M059J (cell line): ENCODE results near the gene PDCD1. TPM values are rescaled to one million over a fixed set of nuclear protein-coding genes. Genes with fewer than 3 reads are reported as not detected.

Experiments
- DNase-seq: peaks from one replicate; pipeline ENCODE4 v3.0.0-alpha.2; 2012; ENCODE audit warnings: low read depth
- total RNA-seq: library from RNA; depleted of rRNA; stranded (reverse); fragments of >200 nt; shearing (Covaris generic); gene quantifications from 2 replicates; pipeline ENCODE4 v1.2.3, GENCODE V29; 2014

PDCD1 gene
- total RNA-seq, 1 experiment from 2014 or later, result not detected

GRCh38 chr2:241852981-241853631, 5.6 kb downstream of the PDCD1 start:
- DNase-seq, result no peak

GRCh38 chr2:241852116-241852980, 6.3 kb downstream of the PDCD1 start:
- DNase-seq, result no peak

- DNase-seq, result no peak
Measured at GRCh38 chr2:241851325-241852115, 7.2 kb downstream of the PDCD1 start.

- no peak for DNase-seq
Measured at GRCh38 chr2:241850544-241851324, 8.0 kb downstream of the PDCD1 start.

- DNase-seq, result no peak
Measured at GRCh38 chr2:241849616-241850543, 8.8 kb downstream of the PDCD1 start.

- DNase-seq, result no peak
Measured at GRCh38 chr2:241848761-241849615, 9.7 kb downstream of the PDCD1 start.

- DNase-seq, result no peak
Measured at GRCh38 chr2:241846406-241846805, 12.3 kb downstream of the PDCD1 start.

GRCh38 chr2:241844831-241845578, 13.7 kb downstream of the PDCD1 start:
- no peak for DNase-seq

GRCh38 chr2:241844066-241844728, 14.5 kb downstream of the PDCD1 start:
- peak; percentile 30 for DNase-seq

- no peak for DNase-seq
Measured at GRCh38 chr2:241843321-241844065, 15.2 kb downstream of the PDCD1 start.

- no peak for DNase-seq
Measured at GRCh38 chr2:241842620-241843211, 16.0 kb downstream of the PDCD1 start.

- no peak for DNase-seq
Measured at GRCh38 chr2:241842067-241842415, 16.7 kb downstream of the PDCD1 start.

GRCh38 chr2:241841181-241842066, 17.3 kb downstream of the PDCD1 start:
- DNase-seq, result no peak

- DNase-seq, result no peak
Measured at GRCh38 chr2:241837197-241837965, 21.3 kb downstream of the PDCD1 start.

- DNase-seq, result no peak
Measured at GRCh38 chr2:241836292-241836691, 22.4 kb downstream of the PDCD1 start.
